ENCODE data around the gene TMTC1.

DNA sequence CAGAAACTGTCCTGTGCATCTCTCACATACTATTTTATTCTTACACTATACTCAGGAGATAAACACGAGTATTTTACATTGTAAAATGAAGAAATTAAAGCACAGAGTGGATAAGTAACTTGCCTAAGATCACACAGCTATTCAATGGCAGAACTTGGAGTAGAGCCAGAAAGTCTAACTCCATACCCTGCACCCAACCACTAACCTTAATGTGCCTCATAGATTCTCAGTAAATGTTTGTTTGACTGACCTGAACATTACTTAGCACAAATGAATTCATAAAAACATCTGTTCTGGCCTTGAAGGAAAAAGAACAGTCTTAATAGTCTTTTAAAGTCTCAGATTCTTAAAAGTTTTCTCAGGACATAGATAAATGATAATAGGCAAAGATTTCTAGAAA is 202.8 kb downstream of the TMTC1 start:
- TF ChIP-seq, protein P1, sequence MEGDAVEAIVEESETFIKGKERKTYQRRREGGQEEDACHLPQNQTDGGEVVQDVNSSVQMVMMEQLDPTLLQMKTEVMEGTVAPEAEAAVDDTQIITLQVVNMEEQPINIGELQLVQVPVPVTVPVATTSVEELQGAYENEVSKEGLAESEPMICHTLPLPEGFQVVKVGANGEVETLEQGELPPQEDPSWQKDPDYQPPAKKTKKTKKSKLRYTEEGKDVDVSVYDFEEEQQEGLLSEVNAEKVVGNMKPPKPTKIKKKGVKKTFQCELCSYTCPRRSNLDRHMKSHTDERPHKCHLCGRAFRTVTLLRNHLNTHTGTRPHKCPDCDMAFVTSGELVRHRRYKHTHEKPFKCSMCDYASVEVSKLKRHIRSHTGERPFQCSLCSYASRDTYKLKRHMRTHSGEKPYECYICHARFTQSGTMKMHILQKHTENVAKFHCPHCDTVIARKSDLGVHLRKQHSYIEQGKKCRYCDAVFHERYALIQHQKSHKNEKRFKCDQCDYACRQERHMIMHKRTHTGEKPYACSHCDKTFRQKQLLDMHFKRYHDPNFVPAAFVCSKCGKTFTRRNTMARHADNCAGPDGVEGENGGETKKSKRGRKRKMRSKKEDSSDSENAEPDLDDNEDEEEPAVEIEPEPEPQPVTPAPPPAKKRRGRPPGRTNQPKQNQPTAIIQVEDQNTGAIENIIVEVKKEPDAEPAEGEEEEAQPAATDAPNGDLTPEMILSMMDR (IDR thresholded peaks at IDR 0.05): no peak
- TF ChIP-seq POLR2A (IDR thresholded peaks at IDR 0.05): no peak

All from uterus (tissue), 2 donors.